ENCODE data around the gene QSOX1.

- TF ChIP-seq, protein P1, sequence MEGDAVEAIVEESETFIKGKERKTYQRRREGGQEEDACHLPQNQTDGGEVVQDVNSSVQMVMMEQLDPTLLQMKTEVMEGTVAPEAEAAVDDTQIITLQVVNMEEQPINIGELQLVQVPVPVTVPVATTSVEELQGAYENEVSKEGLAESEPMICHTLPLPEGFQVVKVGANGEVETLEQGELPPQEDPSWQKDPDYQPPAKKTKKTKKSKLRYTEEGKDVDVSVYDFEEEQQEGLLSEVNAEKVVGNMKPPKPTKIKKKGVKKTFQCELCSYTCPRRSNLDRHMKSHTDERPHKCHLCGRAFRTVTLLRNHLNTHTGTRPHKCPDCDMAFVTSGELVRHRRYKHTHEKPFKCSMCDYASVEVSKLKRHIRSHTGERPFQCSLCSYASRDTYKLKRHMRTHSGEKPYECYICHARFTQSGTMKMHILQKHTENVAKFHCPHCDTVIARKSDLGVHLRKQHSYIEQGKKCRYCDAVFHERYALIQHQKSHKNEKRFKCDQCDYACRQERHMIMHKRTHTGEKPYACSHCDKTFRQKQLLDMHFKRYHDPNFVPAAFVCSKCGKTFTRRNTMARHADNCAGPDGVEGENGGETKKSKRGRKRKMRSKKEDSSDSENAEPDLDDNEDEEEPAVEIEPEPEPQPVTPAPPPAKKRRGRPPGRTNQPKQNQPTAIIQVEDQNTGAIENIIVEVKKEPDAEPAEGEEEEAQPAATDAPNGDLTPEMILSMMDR (conservative IDR thresholded peaks at IDR 0.05; ENCODE audit: low read depth, low read length) = no peak
- TF ChIP-seq CEBPB (IDR thresholded peaks at IDR 0.05; ENCODE audit: low read depth, low read length) = no peak
- no peak for TF ChIP-seq RFX5 (IDR thresholded peaks at IDR 0.05; ENCODE audit: low read depth, low read length)
- no peak for TF ChIP-seq POLR2A (IDR thresholded peaks at IDR 0.05; ENCODE audit: low read depth, low read length)
These were observed 80.4 kb downstream of the QSOX1 start for GRCh38 chr1:180235077-180235501.
